Right kidney (tissue), 1 donor: ENCODE data around the gene HS3ST6.
"Not testable (repeated sequence)": the region's sequence is repeated elsewhere in the genome, so short reads cannot be mapped to it uniquely, and the experiment has no call there.

Experiments used
- DNase-seq: peaks from one replicate; pipeline ENCODE4 v3.0.0-alpha.2; 2016

HS3ST6 gene

GRCh38 chr16:1926271-1926670 lies 8.1 kb upstream of the HS3ST6 start:
- no peak for DNase-seq

- DNase-seq = no peak
These were observed 5.9 kb upstream of the HS3ST6 start for GRCh38 chr16:1924095-1924494.

GRCh38 chr16:1923299-1924034 lies 5.3 kb upstream of the HS3ST6 start:
- peak; percentile 47 for DNase-seq

- no peak for DNase-seq
These were observed 4.1 kb upstream of the HS3ST6 start for GRCh38 chr16:1922357-1922756.

DNA sequence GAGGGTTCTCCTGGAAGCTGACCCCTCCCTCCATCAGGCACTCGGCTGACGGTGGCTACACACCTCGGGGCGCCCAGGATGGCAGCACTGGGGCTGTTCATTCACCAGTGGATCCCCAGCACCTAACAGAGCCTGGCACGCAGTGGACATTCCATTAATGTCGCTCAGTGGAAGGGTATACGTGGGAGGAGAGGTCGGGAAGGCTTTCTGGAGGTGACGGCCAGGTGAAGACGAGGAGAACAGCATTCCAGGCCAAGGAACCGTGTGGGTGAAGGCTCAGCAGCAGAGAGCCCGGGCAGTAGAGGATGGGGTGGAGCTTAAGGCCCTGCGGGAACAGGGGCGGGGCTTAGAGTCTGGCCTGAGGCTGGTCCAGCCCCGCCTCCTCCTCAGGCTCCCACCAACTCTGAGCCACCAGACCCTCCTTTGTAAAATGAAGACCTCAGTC lies 2.5 kb upstream of the HS3ST6 start:
- DNase-seq = peak; percentile 35

GRCh38 chr16:1920122-1920521 lies 1.9 kb upstream of the HS3ST6 start:
- not testable (repeated sequence) for DNase-seq

GRCh38 chr16:1919327-1919998 lies 1.2 kb upstream of the HS3ST6 start:
- peak; percentile 52 for DNase-seq

GRCh38 chr16:1917665-1918350 lies 407 bp downstream of the HS3ST6 start:
- peak; percentile 46 for DNase-seq

DNA sequence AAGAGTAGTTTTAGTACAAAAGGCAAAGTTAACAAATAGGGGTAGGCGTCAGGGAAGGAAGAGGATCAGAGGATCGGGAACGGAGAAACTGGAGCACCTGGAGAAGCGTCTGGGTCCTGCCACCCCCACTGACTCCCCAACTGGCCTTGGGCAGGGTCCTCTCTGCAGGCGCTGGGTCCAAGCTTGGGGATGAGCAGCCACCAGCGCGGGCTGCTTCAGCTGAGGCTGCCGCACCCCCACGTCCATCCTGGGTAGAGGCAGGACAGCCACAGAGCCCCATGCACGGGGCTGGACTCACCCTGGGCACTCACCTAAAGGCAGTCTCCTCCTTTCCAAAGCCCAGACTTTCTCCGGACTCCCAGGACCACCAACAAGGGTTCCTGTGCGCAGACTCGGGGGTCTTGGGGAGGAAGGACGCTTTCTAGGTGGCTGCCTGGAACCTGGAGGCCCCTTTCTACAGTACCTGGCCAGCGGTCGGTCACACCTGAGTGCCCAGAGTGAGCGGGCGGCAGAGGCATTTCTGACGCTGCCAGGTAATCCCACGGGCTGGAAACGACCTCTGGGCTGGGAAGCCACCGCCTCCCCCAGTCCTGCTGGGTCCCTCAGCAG lies 1.1 kb downstream of the HS3ST6 start:
- DNase-seq = peak; percentile 48

GRCh38 chr16:1916640-1916990 lies 1.6 kb downstream of the HS3ST6 start:
- no peak for DNase-seq

- DNase-seq = no peak
These were observed 2.2 kb downstream of the HS3ST6 start for GRCh38 chr16:1915732-1916639.

- DNase-seq = no peak
These were observed 3.2 kb downstream of the HS3ST6 start for GRCh38 chr16:1914988-1915387.

DNA sequence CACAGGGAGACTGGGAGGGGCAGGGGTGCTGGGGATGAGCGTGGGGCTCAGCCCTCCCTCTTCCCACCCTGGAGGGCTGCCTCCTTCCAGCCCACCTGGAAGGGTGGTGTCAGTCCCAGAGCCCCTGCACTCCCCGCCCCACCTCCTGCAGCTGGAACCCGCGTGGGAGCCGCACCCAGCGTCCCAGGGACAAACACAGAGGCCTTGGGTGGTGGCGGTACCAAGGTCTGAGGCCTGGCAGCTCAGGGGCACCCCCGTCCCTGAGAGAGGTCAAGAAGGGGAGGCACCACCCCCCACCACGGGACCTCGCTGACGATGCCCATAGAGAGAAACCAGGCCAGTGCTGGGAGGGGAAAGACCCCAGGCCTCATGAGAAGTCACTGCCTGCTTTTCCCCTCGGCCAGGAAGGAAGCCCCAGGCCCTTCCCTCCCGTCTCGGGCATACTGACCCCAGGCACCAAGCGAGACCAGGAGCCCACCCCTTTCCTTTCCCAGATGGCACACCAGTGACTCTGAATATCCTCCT lies 4.1 kb downstream of the HS3ST6 start:
- no peak for DNase-seq

GRCh38 chr16:1913327-1914083 lies 4.7 kb downstream of the HS3ST6 start:
- no peak for DNase-seq

GRCh38 chr16:1912215-1912543 lies 6.0 kb downstream of the HS3ST6 start:
- no peak for DNase-seq

DNA sequence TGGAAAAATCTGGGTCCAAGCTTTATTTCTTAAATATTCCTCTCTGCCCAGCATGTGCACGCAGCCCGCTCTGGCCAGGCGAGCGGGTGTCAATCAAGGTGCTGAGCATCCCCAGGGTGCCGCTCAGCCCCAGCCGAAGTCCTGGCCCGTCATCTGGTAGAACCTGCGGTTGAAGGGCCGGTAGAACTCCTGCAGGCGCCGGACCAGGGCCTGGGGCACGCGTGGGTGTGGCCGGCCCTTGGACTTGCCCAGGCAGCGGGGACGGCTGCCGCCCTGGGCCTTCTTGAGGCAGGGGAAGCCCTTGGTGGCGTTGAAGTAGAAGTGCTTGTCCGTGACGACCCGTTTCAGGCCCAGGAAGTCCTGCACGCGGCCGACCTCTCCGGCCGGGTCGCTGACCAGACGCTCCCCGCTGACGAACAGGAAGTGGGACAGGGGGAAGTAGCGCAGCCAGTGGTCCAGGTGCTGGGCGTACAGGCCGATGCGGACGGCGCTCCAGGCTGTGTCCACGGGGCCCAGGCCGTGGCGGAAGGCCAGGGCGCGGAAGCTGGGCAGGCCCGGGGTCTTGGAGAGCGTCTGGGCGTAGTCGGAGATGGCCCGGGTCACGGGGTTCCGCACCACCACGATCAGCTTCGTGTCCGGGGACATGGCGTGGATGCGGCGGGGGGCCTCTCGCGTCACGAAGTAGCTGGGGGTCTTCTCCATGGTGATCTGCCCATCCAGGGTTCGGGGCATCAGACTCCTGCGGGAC lies 6.6 kb downstream of the HS3ST6 start:
- no peak for DNase-seq

- no peak for DNase-seq
These were observed 8.5 kb downstream of the HS3ST6 start for GRCh38 chr16:1909561-1910231.

DNA sequence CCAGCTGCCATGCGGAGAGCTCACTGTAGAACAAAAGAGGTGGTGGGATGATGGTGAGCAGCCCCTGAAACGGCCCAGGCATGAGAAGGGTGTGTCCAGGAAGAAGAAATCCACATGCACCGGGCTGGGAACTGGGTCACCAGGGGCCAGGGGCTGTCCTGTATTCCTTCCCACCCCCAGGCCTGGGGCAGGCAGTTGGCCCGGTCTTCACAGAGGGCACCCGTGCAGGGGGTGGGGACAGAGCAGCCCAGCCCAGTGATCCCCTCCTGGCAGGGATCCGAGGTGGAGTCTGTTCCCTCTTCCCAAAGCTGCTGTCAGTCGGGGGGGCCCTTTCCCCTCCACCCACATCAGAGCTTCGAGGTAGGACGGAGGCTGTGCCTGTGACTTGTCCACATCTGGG lies 9.2 kb downstream of the HS3ST6 start:
- no peak for DNase-seq

DNA sequence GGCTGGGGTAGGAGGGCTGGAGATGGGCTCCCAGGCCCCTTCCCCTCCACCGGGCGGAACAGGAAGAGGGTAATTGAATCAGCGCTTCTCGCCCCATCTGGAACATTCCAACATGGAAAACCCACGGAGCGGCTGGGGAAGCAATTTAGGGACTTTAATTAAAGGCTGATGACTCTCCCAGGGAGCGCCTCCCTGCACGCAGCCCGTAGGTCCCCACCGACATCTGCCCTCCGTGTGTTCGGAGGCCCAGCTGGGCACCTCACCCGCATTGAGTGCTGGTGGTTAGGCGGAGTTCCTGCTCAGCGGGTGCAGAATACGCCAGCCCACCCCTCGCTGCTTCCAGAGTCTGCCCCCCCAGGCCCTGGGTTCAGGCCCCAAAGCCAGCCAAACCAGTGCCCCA lies 10.0 kb downstream of the HS3ST6 start:
- no peak for DNase-seq
